Subcutaneous adipose tissue (tissue), 4 donors: ENCODE measurements around the gene PTH1R. TPM values are rescaled to one million over a fixed set of nuclear protein-coding genes. Genes with fewer than 3 reads are reported as not detected.

Experiments used
- total RNA-seq, 4 donors: library from RNA; depleted of rRNA; stranded (reverse); fragments of >200 nt; gene quantifications; one replicate each; pipeline ENCODE4 v1.1.0, GENCODE V29; 2016
- TF ChIP-seq, protein P1 (sequence below): fragments of 450-650 bp; IDR thresholded peaks from one replicate; pipeline ENCODE4 v1.5.1; 2016; ENCODE audit warnings: low read depth, mild to moderate bottlenecking, control low read depth, antibody characterized with exemption, moderate library complexity

Gene PTH1R
- total RNA-seq, 4 donors from 2014 or later: 14.8 to 67.8 (median 16.2) TPM

DNA sequence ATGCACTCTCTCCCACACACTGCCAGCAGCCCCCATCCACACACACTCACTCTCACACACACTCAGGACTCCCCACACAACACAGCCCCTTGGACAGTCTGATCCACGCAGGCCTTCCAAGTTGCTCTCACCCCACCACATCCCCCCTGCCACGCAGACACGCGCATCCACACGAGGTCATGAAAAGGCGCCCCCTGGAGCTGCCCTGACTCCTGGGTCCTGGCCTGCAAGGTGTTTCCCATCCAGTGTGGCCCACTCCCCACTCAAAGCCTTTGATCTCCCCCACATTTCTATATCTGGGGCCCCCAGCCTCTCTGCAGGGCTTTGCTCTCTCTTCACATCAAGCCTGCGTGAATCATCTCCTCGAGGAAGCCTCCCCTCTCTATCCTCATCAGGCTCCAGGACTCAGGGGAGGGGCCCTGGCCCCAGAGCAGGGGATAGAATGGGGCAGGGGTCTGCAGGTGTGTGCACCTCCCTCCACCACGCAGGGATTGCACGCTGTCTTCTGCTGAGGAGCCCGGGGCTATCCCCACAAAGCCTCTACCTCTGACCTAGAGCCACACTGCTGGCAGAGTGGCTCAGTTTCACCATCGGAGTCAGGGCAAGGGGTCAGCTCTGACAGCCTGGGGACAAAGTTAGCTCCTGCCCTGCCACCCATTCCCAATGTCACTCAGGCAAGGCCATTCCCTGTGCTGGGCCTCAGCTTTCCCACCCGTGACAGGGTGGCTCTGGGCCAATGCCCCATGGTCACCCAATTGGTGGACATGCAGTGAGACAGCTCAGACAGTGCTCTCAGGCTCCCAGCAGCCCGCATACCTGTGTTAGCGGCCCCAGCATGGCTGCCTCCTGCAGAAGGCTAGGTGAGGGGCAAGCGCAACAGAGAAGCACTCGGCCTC, 20.7 kb upstream of the PTH1R start:
- TF ChIP-seq, protein P1, sequence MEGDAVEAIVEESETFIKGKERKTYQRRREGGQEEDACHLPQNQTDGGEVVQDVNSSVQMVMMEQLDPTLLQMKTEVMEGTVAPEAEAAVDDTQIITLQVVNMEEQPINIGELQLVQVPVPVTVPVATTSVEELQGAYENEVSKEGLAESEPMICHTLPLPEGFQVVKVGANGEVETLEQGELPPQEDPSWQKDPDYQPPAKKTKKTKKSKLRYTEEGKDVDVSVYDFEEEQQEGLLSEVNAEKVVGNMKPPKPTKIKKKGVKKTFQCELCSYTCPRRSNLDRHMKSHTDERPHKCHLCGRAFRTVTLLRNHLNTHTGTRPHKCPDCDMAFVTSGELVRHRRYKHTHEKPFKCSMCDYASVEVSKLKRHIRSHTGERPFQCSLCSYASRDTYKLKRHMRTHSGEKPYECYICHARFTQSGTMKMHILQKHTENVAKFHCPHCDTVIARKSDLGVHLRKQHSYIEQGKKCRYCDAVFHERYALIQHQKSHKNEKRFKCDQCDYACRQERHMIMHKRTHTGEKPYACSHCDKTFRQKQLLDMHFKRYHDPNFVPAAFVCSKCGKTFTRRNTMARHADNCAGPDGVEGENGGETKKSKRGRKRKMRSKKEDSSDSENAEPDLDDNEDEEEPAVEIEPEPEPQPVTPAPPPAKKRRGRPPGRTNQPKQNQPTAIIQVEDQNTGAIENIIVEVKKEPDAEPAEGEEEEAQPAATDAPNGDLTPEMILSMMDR: no peak

DNA sequence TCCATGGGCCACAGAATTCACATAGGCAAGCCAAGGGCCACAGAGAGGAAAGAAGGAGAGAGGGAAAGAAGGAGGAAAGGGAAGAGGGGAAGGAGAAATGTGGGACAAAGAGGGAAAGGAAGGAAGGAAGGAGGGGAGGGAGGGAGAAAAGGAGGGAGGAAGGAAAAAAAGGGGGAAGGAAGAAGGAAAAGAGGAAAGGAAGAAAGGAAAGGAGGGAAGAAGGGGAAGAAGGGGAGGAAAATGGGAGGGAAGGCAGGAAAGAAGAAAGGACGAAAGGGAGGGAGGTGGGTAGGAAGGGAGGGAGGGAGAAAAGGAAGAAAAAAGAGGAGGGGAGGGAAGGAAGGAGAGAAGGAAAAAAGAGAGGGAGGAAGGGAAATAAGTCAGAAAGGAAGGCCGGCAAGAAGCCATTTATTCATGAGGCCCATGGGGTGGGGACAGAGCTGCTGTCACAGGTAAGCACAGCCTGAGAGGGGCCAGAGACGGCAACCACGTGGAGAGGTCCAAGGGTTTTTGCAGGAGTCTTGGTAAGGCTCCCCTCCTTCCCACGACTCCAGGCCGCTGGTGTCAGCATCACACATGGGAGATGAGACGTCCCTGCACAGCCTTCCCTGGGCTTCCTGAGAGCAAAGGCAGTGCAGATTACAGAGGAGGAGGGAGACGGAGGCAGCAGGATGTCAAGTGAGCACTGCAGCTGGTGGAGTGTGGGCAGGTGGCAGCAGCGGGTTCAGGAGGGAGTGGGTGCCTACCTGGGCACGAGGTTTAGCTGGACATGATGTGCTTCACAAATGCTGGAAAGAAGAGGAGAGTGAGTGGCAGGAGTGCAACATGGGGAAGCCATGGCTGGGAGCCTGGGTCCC, 19.8 kb upstream of the PTH1R start:
- TF ChIP-seq, protein P1: no peak

DNA sequence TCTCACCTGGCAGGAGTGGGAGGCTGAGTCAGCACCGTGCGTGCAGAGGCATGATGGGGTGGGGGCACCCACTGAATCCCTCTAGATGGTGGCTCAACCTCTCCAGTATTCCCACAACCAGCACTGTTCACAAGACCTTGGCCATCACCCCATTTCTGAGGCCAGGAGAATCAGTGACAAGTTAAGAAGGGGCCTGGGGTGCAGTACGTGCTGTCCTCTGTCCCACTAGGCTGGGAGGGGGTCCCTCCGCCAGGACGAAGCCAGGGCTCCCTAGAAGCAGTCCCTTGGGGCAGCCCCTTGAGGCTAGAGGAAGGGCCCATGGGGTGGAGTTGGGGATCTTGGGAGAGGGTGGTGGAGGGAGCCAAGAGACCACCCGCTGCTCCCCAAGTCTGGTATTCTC, 19.1 kb upstream of the PTH1R start:
- TF ChIP-seq, protein P1: no peak

DNA sequence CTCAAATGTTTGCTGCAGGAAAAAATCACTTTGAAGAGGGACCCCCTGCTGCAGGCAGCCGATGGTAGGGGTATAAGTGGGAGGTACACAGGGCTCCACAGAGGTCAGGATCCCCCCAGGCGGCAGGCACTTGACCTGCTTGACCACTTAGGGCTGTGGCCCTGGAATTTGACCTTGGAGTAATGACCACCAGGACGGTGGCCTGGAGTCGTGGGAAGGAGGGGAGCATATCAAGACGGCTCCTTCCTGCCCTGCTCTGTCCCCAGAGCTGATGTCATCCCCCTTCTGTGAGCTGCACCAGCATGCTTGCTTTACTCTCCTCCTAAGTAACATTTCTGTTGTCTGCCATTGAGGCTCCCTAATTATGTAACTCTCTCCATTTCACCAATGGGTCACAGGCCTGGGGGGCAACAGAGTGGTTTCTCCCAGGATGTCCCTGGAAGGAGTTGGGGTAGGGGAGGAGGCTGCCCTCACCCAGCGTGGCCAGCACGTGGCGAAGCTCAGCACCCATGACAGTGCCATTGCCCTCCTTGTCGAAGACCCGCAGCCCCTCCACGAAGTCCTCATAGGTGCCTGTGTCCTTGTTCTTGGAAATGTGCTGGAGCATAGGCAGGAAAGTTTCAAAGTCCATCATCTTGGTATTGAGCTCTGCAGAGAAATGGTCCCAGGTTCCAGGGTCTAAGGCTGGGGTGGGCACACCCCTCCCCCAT, 18.4 kb upstream of the PTH1R start:
- TF ChIP-seq, protein P1: no peak

DNA sequence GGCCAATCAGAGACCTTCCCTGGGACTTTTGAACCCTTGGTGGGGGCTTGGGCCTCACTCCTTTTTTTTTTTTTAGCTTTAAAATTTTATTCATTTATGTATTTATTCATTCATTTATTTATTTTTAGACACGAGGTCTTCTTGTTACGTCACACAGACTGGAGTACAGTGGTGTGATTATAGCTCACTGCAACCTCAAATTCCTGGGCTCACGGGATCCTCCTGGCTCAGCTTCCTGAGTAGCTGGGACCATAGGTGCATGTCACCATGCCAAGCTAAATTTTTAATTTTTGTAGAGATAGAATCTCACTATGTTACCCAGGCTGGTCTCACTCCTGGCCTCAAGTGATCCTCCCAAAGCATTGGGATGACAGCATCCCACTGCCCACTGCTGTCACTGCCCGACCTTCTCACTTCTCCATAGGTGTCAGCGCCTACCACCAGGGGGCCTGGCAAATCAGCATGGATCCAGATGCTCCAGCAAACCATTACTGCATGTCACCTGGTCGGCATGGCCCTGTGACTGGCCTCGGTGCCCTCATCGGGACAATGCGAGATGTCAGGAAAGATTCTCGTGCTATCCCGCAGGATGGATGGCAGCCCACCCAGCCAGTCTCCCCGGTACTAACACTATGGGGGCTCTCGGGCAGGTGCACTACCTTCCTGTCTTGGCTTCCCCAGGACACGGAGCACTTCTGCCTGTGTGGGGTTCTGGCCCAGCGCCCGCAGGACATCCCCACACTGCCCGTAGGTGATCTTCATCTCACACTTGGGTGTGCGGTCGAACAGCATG, 17.3 kb upstream of the PTH1R start:
- TF ChIP-seq, protein P1: no peak

DNA sequence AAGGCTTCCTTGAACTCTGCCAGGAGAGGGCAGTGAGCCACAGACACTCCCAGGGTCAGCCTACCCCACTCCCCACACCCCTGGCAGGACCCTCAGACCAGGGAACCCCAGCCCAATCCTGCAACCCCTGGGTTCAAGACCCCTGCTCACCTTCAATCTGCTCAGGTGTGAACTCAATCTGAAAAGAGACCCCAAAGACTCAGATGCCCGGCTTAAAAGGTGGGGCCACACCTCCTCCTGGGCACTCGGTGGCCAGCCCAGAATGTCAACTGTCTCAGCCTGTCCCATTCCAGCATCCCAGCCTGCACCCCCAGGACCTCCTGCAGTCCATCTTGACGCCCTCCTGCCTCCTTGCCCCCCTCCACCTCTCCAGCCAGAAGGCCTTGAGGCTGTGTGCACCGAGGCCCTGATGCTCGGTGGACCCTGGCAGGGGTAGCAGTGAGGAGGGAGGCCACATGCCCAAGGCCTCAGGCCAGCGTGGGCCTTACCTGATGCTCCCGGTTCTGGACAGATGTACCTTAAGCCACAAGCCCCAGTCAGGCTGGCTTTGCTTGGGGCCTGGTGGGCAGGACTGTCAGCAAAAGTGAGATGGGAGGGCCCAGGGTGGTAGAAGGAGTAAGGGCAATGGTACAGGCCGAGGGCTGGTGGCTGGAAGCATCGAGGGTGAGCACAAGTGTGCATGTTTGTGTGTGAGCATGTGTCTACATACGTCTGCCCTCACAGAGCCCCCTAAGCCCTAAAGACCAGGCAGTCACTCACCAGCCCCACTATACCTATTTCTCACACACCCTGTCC, 16.5 kb upstream of the PTH1R start:
- TF ChIP-seq, protein P1: no peak
